Endothelial cell of umbilical vein (primary cell): Measurements from ENCODE around the gene TP73. TPM values are rescaled to one million over a fixed set of nuclear protein-coding genes. Genes with fewer than 3 reads are reported as not detected.

ENCODE experiments used
- BruUV-seq: library from RNA; stranded (reverse); fragments of 400-500 nt; replicated peaks from 2 replicates; lab custom pipeline; 2021; lab: Mats Ljungman, UMichigan
- CTCF ChIA-PET: fragments of 300-600, 350-600 bp; sonication (Branson Sonifier 250); formaldehyde crosslinking; loops from one replicate; lab custom pipeline; 2021; ENCODE audit warnings: antibody characterized with exemption, inconsistent platforms; lab: Charles Lee
- POLR2A ChIA-PET: fragments of 300-600, 350-600 bp; sonication (Branson Sonifier 250); formaldehyde crosslinking; loops from one replicate; lab custom pipeline; 2021; ENCODE audit warnings: antibody characterized with exemption, inconsistent platforms; lab: Charles Lee
- DNase-seq: peaks from one replicate; pipeline ENCODE4 v3.0.0-alpha.2; 2011; ENCODE audit warnings: low read depth, low spot score
- FAIRE-seq: peaks from 2 replicates; lab custom pipeline; 2011; peaks lifted over from hg19 to GRCh38; lab: Jason Lieb, UNC
- H2AFZ ChIP-seq: 2 replicates; pipeline ENCODE4 v1.6.0; 2012; ENCODE audit warnings: low read depth, low read length, control low read depth, inconsistent platforms
- H3K27ac ChIP-seq: 2 replicates; pipeline ENCODE4 v1.5.1; 2011; ENCODE audit warnings: low read depth, mild to moderate bottlenecking, control low read depth, low read length, moderate library complexity; ENCODE audit not compliant: insufficient read depth
- H3K27me3 ChIP-seq, 2 experiments: 2 replicates each; pipeline versions ENCODE4 v1.6.0 to v1.6.1; 2011; ENCODE audit warnings: low read length in 2 of 2, mixed read lengths in 1 of 2; ENCODE audit not compliant: control insufficient read depth in 2 of 2, insufficient read depth in 2 of 2
- H3K36me3 ChIP-seq, 2 experiments: 2 replicates in 1 of 2; 3 replicates in 1 of 2; pipeline ENCODE4 v1.5.1; 2011; ENCODE audit warnings: low read length in 2 of 2, mild to moderate bottlenecking in 1 of 2, moderate library complexity in 1 of 2; ENCODE audit not compliant: control insufficient read depth in 2 of 2, insufficient read depth in 2 of 2; ENCODE audit errors: extremely low read depth in 1 of 2
- H3K4me1 ChIP-seq: 3 replicates; pipeline ENCODE4 v1.5.1; 2011; ENCODE audit warnings: mild to moderate bottlenecking, low read length; ENCODE audit not compliant: control insufficient read depth, insufficient read depth; ENCODE audit errors: extremely low read depth
- H3K4me2 ChIP-seq: 2 replicates; pipeline ENCODE4 v1.6.1; 2011; ENCODE audit warnings: low read length, control low read depth, mixed read lengths; ENCODE audit not compliant: insufficient read depth
- H3K4me3 ChIP-seq, 3 experiments: fragments of 200-600 bp in 1 of 3; sonication (generic), shearing (Covaris generic) in 1 of 3; replicated peaks in 1 of 3; 2 replicates each; pipeline ENCODE4 v1.5.1; 2011 to 2016; ENCODE audit warnings: control low read depth in 3 of 3, low read length in 3 of 3, mild to moderate bottlenecking in 2 of 3, inconsistent platforms in 1 of 3, low read depth in 1 of 3, moderate library complexity in 1 of 3; ENCODE audit not compliant: insufficient read depth in 1 of 3
- H3K79me2 ChIP-seq: 2 replicates; pipeline ENCODE4 v1.6.0; 2012; ENCODE audit warnings: low read length, inconsistent platforms; ENCODE audit not compliant: control insufficient read depth, insufficient read depth
- H3K9ac ChIP-seq: replicated peaks from 2 replicates; pipeline ENCODE3; 2011; ENCODE audit warnings: low read length, control low read depth; ENCODE audit not compliant: insufficient read depth; ENCODE audit errors: extremely low read depth
- H3K9me1 ChIP-seq: replicated peaks from 3 replicates; pipeline ENCODE4 v1.6.0; 2011; ENCODE audit warnings: mild to moderate bottlenecking, low read length; ENCODE audit not compliant: control insufficient read depth, insufficient read depth; ENCODE audit errors: extremely low read depth
- H3K9me3 ChIP-seq: replicated peaks from 2 replicates; pipeline ENCODE4 v1.5.1; 2012; ENCODE audit warnings: low read length, inconsistent platforms; ENCODE audit not compliant: control insufficient read depth, insufficient read depth
- H4K20me1 ChIP-seq: replicated peaks from 2 replicates; pipeline ENCODE3; 2011; ENCODE audit warnings: mild to moderate bottlenecking, low read length; ENCODE audit not compliant: control insufficient read depth, insufficient read depth; ENCODE audit errors: extremely low read depth
- CTCF ChIP-seq, 2 donors: IDR thresholded peaks; 1 replicate in 1 of 2; 2 replicates in 1 of 2; pipeline ENCODE4 v1.5.1; 2011; ENCODE audit warnings: low read length in 2 of 2, mild to moderate bottlenecking in 2 of 2, moderate library complexity in 2 of 2, control low read depth in 1 of 2, inconsistent platforms in 1 of 2, low read depth in 1 of 2; ENCODE audit not compliant: insufficient read depth in 1 of 2; ENCODE audit errors: extremely low read depth in 1 of 2
- EZH2 ChIP-seq: IDR thresholded peaks from 2 replicates; pipeline ENCODE4 v1.6.1; 2012; ENCODE audit warnings: borderline replicate concordance, low read depth, mild to moderate bottlenecking, moderate library complexity, low read length, inconsistent platforms; ENCODE audit not compliant: severe bottlenecking
- FOS ChIP-seq: IDR thresholded peaks from 2 replicates; pipeline ENCODE4 v1.6.1; 2011; ENCODE audit warnings: mild to moderate bottlenecking, low read length, moderate library complexity, borderline replicate concordance; ENCODE audit not compliant: insufficient read depth
- GATA2 ChIP-seq: IDR thresholded peaks from 2 replicates; pipeline ENCODE4 v1.7.0; 2011; ENCODE audit warnings: low read depth, mild to moderate bottlenecking, moderate library complexity, mixed read lengths, low read length; ENCODE audit not compliant: insufficient read length, insufficient read depth
- JUN ChIP-seq: IDR thresholded peaks from 2 replicates; pipeline ENCODE4 v1.6.1; 2011; ENCODE audit warnings: borderline replicate concordance, low read depth; ENCODE audit not compliant: insufficient read length, insufficient read depth
- MAX ChIP-seq: IDR thresholded peaks from 2 replicates; pipeline ENCODE4 v1.6.1; 2011; ENCODE audit not compliant: insufficient read depth, insufficient read length
- MYC ChIP-seq: IDR thresholded peaks from one replicate; pipeline ENCODE4 v1.6.1; 2011; ENCODE audit warnings: mild to moderate bottlenecking, low read depth, low read length
- POLR2A ChIP-seq: IDR thresholded peaks from 2 replicates; pipeline ENCODE4 v1.6.1; 2012; ENCODE audit warnings: low read depth, mild to moderate bottlenecking, control low read depth, low read length
- POLR2AphosphoS5 ChIP-seq: IDR thresholded peaks from 2 replicates; pipeline ENCODE4 v1.6.1; 2012; ENCODE audit warnings: low read depth, mild to moderate bottlenecking, control low read depth, low read length, moderate library complexity; ENCODE audit not compliant: insufficient read depth
- dilution Hi-C: fragments of 300-500 bp; cut with MboI; formaldehyde crosslinking; loops from one replicate; pipeline ENCODE4 v1.15.0; 2019; ENCODE audit warnings: low sequenced_read_pairs; ENCODE audit not compliant: extremely low pct_ligation_motif_present
- intact Hi-C: fragments of 100-400 bp; cut with micrococcal nuclease; formaldehyde crosslinking; loops from one replicate; pipeline ENCODE4 v1.10.0; 2022
- polyA plus RNA-seq, 4 experiments: library from polyadenylated mRNA; depleted of rRNA in 3 of 4; stranded (reverse) in 3 of 4; unstranded in 1 of 4; fragments of >200 nt; gene quantifications; 2 replicates each; pipeline versions ENCODE4 v1.2.1 to v1.2.3, GENCODE V29; 2011 to 2012; ENCODE audit warnings: missing spikeins in 1 of 4
- total RNA-seq: library from RNA; stranded (reverse); gene quantifications from 2 replicates; pipeline ENCODE4 v1.2.3, GENCODE V29; 2021

TP73 gene
- total and polyA plus RNA-seq, 2 donors (not counting 3 experiments of a cell fraction or from before 2014, with no cell fraction given), result 0.03 to 0.15 TPM

GRCh38 chr1:3744646-3745045 lies 92.3 kb downstream of the TP73 start:
- no peak for TF ChIP-seq POLR2A
- no peak for TF ChIP-seq JUN
- TF ChIP-seq FOS, result no peak
- TF ChIP-seq POLR2AphosphoS5, result no peak
- no peak for TF ChIP-seq GATA2
- no peak for TF ChIP-seq MAX
- no peak for TF ChIP-seq CTCF (IDR thresholded peaks at IDR 0.05; ENCODE audit: extremely low read depth in 1 of 2, insufficient read depth in 1 of 2, low read depth in 1 of 2, low read length in 2 of 2)
- no peak for TF ChIP-seq MYC
- no peak for TF ChIP-seq EZH2
- ChIA-PET CTCF (interaction anchor here (3.7 kb wide), 1 partner anchor 20 kb away, joined by 11 read pairs; no protein-coding TSS in a partner anchor), POLR2A (no interaction called here)
- no peaks in the 10 kb centered on the region for H4K20me1 ChIP-seq
- no peak overlapping the region for H2AFZ ChIP-seq
- no peak overlapping the region for H3K27ac ChIP-seq
- H3K79me2 ChIP-seq, result peaks cover 5% of the 10 kb centered on the region
- FAIRE-seq (no peak), DNase-seq (no peak)
- H3K9me3 ChIP-seq, result no peaks in the 10 kb centered on the region
- no TSS peak for BruUV-seq
- no peaks in the 10 kb centered on the region for H3K9me1 ChIP-seq
- intact Hi-C loops, result no loop called here
- H3K4me2 ChIP-seq, result no peak overlapping the region
- H3K4me1 ChIP-seq, result peaks cover 11% of the 10 kb centered on the region
- no peak overlapping the region for H3K9ac ChIP-seq
- H3K27me3 ChIP-seq, result no peaks in the 10 kb centered on the region
- H3K4me3 ChIP-seq, result no peak overlapping the region
- dilution Hi-C loops, result no loop called here
- peaks cover 0 to 16% of the 10 kb centered on the region in 2 experiments for H3K36me3 ChIP-seq
